Epithelial cell of alveolus of lung (primary cell): ENCODE data around the gene DDX5. TPM values are rescaled to one million over a fixed set of nuclear protein-coding genes. Genes with fewer than 3 reads are reported as not detected.

Experiments
- total RNA-seq: library from RNA; depleted of rRNA; stranded (reverse); fragments of >200 nt; gene quantifications from 2 replicates; pipeline ENCODE4 v1.2.1, GENCODE V29; 2015

Gene DDX5
- 223 and 605 TPM in 2 replicates for total RNA-seq

DNA sequence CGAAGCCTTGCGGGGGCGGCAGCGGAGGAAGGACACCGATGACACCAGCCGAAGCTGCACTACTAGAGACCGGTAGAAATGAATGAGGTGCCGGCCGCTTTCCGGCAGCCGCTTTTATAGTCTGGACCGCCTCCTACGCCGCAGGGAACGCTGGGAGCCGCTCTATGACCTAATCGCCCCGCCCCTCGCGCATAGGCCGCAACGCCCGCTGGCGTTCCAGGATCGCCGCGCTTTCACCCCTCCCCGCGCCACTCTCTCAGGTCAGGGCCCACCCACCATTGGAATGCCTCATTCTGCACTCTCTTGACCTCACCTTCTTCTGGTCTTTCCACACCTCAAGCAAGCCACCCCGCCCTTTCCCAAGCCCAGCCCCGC is at the start of gene DDX5:
Gene DDX5, minus strand, starts transcription at position 89 of the 375 bp plus-strand sequence. CDS start 170 bp downstream, outside the sequence.

DNA sequence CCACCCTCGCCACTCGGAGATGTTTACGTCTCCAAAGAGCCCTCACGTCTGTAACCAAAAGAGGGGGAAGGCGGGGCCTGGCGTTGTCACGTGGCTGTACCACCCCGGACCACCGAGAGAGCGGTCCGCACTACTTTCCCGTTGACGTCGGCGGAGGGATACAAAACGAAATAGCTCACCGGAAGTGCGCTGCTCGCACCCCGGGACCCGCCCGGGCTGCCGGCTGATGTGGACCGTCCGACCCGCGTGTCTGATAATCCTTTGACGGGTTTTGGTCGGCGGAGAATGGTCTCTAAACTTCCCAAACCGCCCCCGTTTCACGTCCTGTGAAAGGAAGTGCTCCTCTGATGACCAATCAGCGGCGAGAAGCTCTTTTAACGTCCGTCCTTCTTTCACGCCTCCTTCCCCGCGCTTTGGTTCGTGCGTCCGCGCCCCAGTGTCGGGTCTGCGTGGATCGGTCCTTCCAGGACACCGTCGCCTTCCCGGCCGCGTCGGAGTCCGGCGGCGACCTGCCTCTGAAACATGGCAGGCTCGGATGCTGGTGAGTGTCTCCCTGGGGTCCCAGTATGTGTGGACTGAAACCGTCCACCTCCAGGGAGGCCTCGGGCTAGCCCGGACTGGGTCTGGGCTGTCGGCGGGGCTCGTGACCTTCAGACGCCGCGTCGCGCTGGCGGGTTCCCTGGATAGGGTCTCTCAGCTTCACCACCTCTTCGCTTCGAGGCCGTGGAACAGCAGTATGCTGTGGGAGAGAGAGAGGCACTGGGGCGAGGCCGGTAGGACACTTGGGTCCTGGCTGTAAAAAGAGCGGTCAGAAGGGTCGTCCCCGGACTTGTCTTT is 705 bp upstream of the DDX5 start, which contains the start of gene CEP95:
Gene CEP95, plus strand, starts transcription at position 402 of the 837 bp plus-strand sequence. Its CDS starts 121 bp downstream, at position 523.

DNA sequence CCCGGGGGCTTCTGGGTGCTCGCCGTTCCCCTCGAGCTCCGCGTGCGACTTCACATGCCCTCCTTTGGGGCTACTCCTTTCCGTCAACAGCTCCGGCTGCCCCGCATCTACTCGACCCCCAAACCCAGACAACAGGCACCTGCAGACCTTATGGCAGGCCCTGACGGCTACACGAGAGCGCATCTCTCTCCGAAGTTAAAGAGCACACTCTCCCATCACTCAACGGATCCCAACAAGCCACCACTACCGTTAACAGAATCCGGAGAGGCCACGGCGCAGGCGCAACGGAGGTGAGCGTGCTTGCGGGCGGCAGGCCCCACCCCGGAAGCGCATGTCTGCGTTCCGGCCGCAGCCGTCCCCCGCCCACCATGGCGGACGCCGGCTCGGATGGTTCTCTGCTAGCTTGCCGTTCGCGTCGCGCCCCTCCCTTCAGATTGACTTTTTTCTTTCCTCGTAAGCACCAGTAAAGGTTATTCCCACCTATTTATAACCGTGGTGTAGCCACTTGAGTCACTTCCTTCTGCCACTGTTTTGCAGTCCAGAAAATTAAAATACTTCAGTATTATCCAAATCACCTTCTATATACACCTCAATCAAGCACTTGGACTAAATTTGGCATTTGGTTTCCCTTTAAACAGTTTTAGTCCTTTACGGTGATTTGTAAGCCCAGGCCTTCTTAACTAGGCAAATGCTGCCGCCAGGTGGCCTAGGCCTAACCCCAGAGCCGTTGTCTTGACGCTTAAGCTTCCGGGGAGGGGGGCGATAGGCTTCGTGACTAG is 9.1 kb downstream of the DDX5 start, which contains the start of gene POLG2:
Gene POLG2, minus strand, starts transcription at position 269 of the 779 bp plus-strand sequence. Its CDS starts 86 bp downstream, at position 183.

DNA sequence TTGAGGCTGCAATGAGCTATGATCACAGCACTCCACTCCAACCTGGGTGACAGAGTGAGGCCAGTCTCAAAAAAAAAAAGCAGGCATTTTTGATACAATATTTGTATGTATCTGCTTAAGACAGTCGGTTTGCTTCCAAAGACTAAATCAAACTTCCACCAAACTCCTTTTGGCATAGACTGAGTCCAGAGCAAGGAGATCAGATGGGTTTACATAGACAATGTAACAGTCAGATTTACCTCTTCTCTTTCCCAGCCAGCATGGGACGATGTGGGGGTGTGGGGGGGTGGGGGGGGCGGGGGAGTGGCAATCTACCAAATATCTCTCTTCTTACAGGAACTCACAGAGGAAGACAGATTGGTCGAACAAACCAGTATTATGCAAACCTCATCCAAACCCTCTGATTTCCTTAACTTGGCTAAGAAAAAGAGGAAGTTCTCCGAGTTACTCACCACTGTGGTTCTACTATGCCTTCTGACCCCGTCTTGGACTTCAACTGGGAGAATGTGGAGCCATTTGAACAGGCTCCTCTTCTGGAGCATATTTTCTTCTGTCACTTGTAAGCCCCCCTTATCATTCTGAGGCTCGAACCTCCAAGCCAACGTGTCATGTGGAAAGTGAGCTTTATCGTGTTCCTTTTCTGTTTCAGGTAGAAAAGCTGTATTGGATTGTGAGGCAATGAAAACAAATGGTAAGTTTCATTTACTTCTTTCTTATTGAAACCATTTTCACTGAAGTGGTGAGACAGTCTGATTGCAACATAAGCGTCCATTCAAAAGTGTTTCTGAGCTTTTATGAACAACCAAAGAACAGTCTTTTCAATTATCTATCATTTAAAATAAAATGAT is 57.2 kb downstream of the DDX5 start, which contains the start of gene MILR1:
Gene MILR1, plus strand, starts transcription at position 451 of the 848 bp plus-strand sequence. Its CDS starts 54 bp downstream, at position 505.

Other genes with a start within 250 kb of the DDX5 start
- 11.6 and 15.0 TPM in 2 replicates for gene TEX2, start 243.0 kb downstream of the DDX5 start, total RNA-seq
- 4.1 and 33.6 TPM in 2 replicates for gene PECAM1, start 115.4 kb downstream of the DDX5 start, total RNA-seq
- 8.4 and 15.2 TPM in 2 replicates for gene MILR1, start 57.2 kb downstream of the DDX5 start, total RNA-seq
- 2.7 and 10.1 TPM in 2 replicates for gene POLG2, start 9.2 kb downstream of the DDX5 start, total RNA-seq
- gene CEP95, start 688 bp upstream of the DDX5 start, total RNA-seq: 7.0 and 37.3 TPM in 2 replicates
- gene SMURF2, start 156.0 kb upstream of the DDX5 start, total RNA-seq: 20.7 and 80.3 TPM in 2 replicates